Panc1 (cell line): ENCODE results near the gene SHKBP1.

ENCODE experiments used
- CTCF ChIP-seq: fragments of 450-650 bp; IDR thresholded peaks from 2 replicates; pipeline ENCODE4 v1.5.1; 2017; ENCODE audit warnings: mild to moderate bottlenecking
- POLR2AphosphoS5 ChIP-seq: IDR thresholded peaks from 2 replicates; pipeline ENCODE4 v1.6.1; 2012; ENCODE audit warnings: mild to moderate bottlenecking, low read depth, low read length, moderate library complexity
- REST ChIP-seq, 2 experiments: IDR thresholded peaks; 2 replicates each; pipeline ENCODE4 v1.6.1; 2011 to 2012; ENCODE audit warnings: low read depth in 2 of 2, control low read depth in 1 of 2, low read length in 1 of 2, mild to moderate bottlenecking in 1 of 2, moderate library complexity in 1 of 2; ENCODE audit not compliant: insufficient read depth in 1 of 2
- SIN3A ChIP-seq: IDR thresholded peaks from 2 replicates; pipeline ENCODE4 v1.6.1; 2012; ENCODE audit warnings: low read depth, mild to moderate bottlenecking, low read length, moderate library complexity, borderline replicate concordance; ENCODE audit not compliant: insufficient read depth
- TCF7L2 ChIP-seq: IDR thresholded peaks from 2 replicates; pipeline ENCODE4 v1.6.1; 2011; ENCODE audit warnings: mild to moderate bottlenecking, low read depth, low read length, inconsistent platforms

DNA sequence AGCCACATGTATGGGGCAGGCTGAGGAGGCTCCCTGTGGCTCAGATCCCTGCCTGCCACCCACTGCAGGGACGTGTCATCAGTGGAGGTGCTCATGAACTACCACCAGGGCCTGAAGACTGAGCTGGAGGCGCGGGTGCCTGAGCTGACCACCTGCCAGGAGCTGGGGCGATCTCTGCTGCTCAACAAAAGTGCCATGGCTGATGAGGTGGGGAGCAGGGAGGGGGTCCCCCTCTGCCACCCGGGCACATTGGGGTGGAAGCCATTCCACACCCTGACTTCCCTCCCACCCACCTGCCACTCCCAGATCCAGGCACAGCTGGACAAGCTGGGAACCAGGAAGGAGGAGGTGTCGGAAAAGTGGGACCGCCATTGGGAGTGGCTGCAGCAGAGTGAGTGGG lies 11.3 kb upstream of the SHKBP1 start:
- TF ChIP-seq CTCF (no peak), REST (IDR thresholded peaks at IDR 0.05; ENCODE audit: insufficient read depth in 1 of 2, low read depth in 2 of 2, low read length in 1 of 2) (no peak), POLR2AphosphoS5 (no peak), TCF7L2 (no peak), SIN3A (no peak)
